Stimulated activated CD4-positive, alpha-beta T cell treated with anti-CD3 and anti-CD28 coated beads, TNF-alpha, amount 100 ng/mL, for 48 hours (primary cell): ENCODE data around the gene QRFP.

Experiments used
- DNase-seq, 3 donors: peaks; one replicate each; pipeline ENCODE4 v3.0.0-alpha.2; 2020; ENCODE audit warnings: low read depth in 3 of 3

QRFP gene

GRCh38 chr9:130896233-130897014 lies at the start of gene QRFP:
TSS of gene QRFP (minus strand) at chr9:130896812. CDS start at chr9:130893838, 2,974 bp downstream.
- no peak for DNase-seq

- DNase-seq: no peak
Measured at GRCh38 chr9:130945173-130945572, 48.6 kb upstream of the QRFP start.

GRCh38 chr9:130944510-130945058 lies 48.0 kb upstream of the QRFP start:
- DNase-seq: no peak

GRCh38 chr9:130943777-130944176 lies 47.2 kb upstream of the QRFP start:
- no peak for DNase-seq

GRCh38 chr9:130943221-130943620 lies 46.6 kb upstream of the QRFP start:
- no peak for DNase-seq

GRCh38 chr9:130942679-130943078 lies 46.1 kb upstream of the QRFP start:
- DNase-seq: no peak

- DNase-seq: no peak
Measured at GRCh38 chr9:130942084-130942483, 45.5 kb upstream of the QRFP start.

GRCh38 chr9:130940693-130941576 lies 44.3 kb upstream of the QRFP start:
- DNase-seq: peak; percentile 56 to 75 (median 58)

GRCh38 chr9:130940027-130940549 lies 43.5 kb upstream of the QRFP start:
- DNase-seq: no peak

GRCh38 chr9:130939405-130940026 lies 42.9 kb upstream of the QRFP start:
- peak in 1 of 3 donors; percentile 12 for DNase-seq

- DNase-seq: no peak
Measured at GRCh38 chr9:130938652-130939404, 42.2 kb upstream of the QRFP start, which contains the start of gene FIBCD1. TSS of gene FIBCD1 (minus strand) at chr9:130939247. CDS start at chr9:130938607, 640 bp downstream.

GRCh38 chr9:130938184-130938651 lies 41.6 kb upstream of the QRFP start:
- DNase-seq: no peak

GRCh38 chr9:130937146-130938076 lies 40.8 kb upstream of the QRFP start:
- no peak for DNase-seq

- no peak for DNase-seq
Measured at GRCh38 chr9:130936285-130937117, 39.9 kb upstream of the QRFP start.

GRCh38 chr9:130935648-130936271 lies 39.1 kb upstream of the QRFP start:
- DNase-seq: no peak

GRCh38 chr9:130934702-130935647 lies 38.4 kb upstream of the QRFP start:
- no peak for DNase-seq

GRCh38 chr9:130934246-130934645 lies 37.6 kb upstream of the QRFP start:
- DNase-seq: no peak
